Activated CD4-positive, alpha-beta T cell treated with anti-CD3 and anti-CD28 coated beads, Interleukin-2, Interleukin-4, amounts not matched to agents 100 ng/mL and 50 ng/mL, durations not matched to agents 16 hours and 8 hours (primary cell): ENCODE data around the gene MVD.

Experiments
- DNase-seq: peaks from one replicate; pipeline ENCODE4 v3.0.0-alpha.2; 2020; ENCODE audit warnings: low spot score

The MVD gene

DNA sequence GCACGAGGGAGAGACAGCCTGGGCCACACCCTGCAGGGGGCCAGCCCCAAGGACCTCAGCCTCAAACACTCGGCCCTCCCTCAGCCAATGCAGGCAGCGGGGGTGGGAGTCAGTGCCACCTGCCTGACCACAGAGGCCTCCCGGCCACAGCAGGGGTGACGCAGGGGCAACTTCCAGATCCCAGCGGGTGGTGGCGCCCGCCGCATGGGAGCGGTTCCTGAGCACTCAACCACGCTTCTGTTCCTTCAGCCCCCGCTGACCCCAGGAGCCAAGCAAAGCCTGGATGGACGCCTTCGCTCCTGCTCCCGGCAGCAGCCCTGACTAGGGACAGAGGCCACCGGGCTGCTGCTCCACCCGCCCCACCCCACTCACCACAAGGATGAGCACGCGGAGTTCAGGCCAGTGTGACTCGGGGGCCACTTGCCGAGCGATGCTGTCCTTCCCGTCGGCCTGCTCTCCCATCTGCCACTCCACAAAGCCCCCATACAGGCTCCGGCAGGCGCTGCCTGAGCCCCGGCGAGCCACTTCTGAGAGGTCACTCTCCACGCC lies 7.1 kb downstream of the MVD start:
- no peak for DNase-seq

- DNase-seq, result no peak
Observed at GRCh38 chr16:88655053-88655732, 7.7 kb downstream of the MVD start.

- DNase-seq, result no peak
Observed at GRCh38 chr16:88654363-88655052, 8.4 kb downstream of the MVD start.

GRCh38 chr16:88653596-88654362 lies 9.1 kb downstream of the MVD start:
- no peak for DNase-seq

DNA sequence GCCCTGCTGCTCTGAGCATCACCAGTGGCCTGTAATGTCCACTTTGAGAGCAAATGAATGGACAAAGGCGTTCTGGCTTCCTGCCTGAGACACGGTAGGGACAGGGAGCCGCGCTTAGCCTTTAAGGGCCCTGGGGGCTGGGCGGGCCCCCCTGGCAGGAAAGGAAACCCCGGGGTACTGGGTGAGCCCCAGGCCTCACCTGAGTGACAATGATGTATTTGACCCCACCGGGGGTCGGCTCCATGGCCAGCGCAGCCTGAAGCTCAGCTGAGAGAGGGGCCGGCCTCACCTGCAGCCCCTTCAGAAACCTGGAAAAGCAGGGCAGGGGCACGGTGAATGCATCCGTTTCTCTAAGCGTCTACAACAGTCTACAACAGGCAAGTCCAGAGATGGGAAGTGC lies 9.8 kb downstream of the MVD start:
- no peak for DNase-seq

DNA sequence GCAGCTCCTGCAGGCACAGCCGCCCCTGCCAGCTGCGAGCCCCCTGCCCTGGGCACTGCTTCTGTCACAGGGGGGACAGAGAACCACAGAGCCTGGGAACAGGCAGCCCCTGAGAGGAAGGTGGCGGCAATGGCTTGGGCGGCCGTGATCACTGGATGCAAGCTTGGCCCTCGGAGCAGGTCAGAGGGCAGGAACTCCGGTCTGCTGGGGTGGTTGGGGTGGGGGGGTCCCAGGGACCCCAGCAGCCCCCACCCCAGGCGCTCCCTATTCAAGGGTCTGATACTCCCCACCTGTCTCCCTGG lies 10.2 kb downstream of the MVD start:
- DNase-seq, result no peak

GRCh38 chr16:88651989-88652761 lies 10.7 kb downstream of the MVD start:
- DNase-seq, result no peak

DNA sequence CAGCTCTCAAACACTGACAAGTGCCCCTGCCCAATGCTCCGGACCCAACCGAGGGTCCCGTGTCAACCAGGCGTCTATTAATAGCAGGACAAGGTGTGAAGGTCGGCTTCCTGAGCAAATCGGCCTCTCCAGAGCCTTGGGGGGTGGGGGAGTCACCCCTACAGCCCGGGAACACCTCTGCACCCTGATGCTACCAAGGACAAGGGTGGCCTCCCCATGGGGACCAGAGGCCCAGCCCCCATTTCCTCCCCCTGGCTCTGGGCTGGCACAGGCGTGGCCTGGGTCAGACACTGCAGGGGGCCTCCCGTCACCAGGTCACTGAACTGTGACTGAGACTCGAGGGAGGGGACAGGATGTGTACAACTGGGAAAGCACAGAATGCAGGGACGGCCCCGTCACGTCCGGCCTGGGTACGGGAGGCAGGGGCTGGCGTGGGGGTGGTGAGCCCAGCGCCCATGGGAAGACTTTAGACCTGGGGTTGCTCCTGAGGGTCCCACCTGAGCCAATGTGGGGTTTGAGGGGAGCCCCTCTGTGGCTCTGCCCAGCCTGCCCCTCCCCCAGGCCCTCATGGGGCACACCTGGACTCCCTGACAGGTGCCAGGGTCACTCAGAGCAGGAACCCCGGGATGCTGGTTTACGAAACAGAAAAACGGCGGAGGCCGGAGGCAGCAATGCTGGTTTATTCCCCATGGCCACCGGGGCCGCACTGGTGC lies 11.5 kb downstream of the MVD start:
- DNase-seq, result peak; percentile 89

GRCh38 chr16:88650749-88651275 lies 12.1 kb downstream of the MVD start, which contains the start of gene CYBA:
TSS of gene CYBA (minus strand) at chr16:88651053. CDS start at chr16:88651013, 40 bp downstream.
- peak; percentile 88 for DNase-seq

DNA sequence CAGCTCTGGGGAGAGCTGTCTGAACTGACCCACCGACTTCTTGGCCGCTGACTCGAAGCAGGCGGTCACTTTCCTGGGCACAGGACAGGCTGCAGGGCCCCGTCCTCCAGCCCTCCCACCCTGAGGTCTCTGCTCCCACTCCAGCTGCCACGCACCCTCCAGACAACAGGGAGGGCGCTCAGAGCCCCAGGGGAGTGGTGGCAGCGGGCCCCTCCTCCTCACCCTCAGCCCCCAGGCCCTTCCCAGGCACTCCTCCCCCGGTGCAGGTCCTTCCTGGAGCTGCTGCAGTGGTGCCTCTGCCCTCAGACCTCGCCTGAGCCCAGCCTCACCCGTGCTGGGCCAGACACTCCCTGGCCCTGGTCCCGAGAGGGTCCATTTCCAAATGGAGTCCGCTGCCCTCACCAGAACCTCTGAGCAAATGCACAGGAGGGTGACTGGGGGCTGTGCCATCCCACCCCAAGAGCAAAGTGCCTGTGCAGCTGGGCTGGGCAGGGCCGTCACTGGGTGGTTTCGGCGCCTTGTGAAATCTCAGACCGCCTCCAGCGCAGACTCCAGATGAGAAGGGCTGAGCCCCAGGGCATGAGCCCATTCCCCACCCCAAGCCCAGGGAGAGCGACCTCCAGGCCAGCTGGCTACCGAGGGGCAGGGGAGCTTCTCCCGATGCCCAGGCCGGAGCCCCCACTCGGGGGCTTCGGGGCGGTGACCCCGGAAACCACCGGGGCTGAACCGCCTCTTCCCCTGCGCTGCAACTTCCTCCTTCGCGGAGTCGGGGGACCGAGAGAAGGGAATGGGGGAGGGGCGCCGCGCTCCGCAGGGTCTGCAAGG lies 12.8 kb downstream of the MVD start:
- DNase-seq, result no peak

GRCh38 chr16:88649195-88649923 lies 13.5 kb downstream of the MVD start:
- DNase-seq, result no peak

- DNase-seq, result no peak
Observed at GRCh38 chr16:88647178-88648070, 15.5 kb downstream of the MVD start.

DNA sequence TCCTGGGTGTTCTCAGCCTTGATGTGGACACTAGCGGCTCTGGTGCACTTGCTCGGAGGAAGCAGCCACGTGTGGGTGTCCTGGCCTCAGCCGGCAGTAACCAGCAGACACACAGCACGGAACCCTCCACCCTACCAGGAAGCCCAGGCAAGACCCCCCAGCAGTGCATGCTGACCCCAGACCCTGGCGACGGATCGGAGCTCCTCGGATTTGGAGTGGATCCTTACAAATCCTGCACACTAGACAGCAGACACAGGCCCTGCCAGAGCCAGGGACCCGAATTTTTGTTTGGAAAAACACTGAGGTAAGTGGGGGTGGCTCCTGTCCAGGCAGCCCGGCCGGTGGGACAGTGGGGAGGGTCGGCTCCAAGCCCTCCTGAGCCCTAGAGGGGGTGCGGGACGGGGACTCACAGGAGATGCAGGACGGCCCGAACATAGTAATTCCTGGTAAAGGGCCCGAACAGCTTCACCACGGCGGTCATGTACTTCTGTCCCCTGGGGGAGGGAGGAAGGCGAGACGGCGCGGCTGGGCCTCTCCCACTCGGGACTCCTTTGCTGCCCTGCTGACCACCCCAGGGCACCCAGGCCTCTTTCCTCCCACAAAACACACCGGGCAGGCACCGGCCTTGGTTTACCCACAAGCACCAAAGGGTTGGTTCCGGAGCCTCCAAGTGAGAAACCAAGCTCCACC lies 16.4 kb downstream of the MVD start:
- no peak for DNase-seq

DNA sequence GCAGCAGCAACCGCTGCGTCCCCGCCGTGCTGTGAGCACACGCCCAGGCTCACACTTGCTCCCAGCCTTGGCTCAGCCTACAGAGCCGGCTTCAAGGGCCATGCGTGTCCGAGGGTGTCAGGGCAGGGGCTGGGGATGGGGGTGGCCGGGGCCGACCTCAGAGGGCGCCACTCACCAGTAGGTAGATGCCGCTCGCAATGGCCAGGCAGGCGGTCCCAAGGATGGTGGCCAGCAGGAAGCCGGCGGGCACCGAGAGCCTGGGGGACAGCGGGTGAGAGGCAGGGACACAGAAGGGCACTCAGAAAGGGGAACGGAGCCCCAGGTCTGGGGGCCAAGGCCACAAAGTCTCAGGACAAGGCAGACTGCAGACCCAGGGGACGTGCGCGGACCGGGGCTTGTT lies 16.9 kb downstream of the MVD start:
- no peak for DNase-seq

DNA sequence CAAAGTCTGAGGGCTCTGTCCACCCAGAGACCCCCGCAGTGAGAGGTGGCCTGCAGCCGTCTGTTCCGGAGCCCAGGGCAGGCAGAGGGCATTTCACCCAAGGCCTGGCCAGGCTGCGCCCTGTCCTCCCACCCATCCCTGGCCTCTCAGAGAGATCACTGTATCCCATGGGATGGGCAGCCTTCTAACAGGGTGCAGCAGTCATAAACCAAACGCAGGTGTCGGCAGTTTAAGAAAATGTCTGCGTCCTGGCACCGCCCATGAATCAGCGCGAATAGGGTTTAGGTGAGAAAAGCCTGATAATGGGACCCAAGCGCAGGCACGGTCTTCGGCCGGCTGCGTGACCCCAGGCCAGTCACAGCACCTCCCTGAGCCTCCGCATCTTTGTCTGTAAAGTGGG lies 17.4 kb downstream of the MVD start:
- DNase-seq, result no peak

- no peak for DNase-seq
Observed at GRCh38 chr16:88643644-88643932, 19.3 kb downstream of the MVD start.

- DNase-seq, result no peak
Observed at GRCh38 chr16:88642881-88643643, 19.8 kb downstream of the MVD start.
